ENCODE results near the gene RALGAPB.

Gene RALGAPB

DNA sequence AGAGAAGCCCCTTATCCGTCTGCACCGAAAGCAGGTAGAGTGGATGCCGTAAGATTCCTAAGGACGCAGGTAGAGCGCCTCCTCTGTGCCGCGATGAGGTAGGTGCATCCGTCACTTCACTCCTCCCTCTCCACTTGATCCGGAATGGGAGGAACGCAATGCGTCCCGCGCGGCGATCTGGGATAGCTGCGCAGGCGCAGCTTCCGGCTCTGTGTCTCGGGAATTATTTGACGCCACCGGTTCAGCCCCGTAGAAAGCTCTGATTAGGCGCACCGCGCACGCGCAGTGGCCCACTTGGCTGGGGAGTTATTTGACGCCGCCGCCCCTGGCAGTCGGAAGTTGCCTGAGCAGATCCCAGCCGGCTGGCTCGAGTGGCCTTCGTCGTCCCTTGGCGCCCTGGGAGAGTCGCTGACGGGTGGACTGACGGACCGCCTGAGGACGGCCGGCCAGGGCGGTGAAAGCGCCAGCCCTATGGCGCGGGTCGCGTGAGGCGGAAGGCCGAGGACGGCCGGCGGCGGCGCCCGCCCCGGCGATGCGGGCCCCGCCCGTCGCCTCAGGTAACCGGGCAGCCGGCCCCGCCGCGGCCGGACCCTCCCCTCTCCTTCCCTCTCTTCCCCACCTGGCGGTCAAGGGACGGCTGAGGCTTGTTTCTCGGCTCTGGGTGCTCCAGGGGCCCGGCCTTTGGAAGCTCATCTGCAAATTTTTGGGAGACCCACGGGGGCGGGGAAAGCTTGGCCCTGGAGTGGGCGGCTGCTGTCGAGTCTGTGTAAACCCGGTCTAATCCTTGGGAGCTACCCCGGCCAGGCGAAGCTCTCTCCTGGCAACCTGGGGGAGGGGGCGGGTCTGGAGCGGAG, at the start of gene RALGAPB:
Gene RALGAPB (plus strand): TSS at position 331 of the 854 bp plus-strand sequence. CDS start 15,590 bp downstream, outside the sequence.
- TF ChIP-seq CTCF (IDR thresholded peaks at IDR 0.05; ENCODE audit: low read depth, low read length, missing control alignments) = peak; percentile 43

GRCh38 chr20:38423541-38423940, 49.1 kb upstream of the RALGAPB start:
- H3K4me3 ChIP-seq (ENCODE audit: low read depth, low read length) = no peak overlapping the region
- TF ChIP-seq CTCF (IDR thresholded peaks at IDR 0.05; ENCODE audit: low read depth, low read length, missing control alignments) = no peak
- DNase-seq (ENCODE audit: low read depth) = no peak

More for the DNA sequence above, at the start of gene RALGAPB:
- H3K4me3 ChIP-seq (ENCODE audit: low read depth, low read length) = peak within 1 kb of the TSS; percentile 73
- DNase-seq (ENCODE audit: low read depth) = peak; percentile 94

GRCh38 chr20:38424401-38424800, 48.2 kb upstream of the RALGAPB start:
- no peak overlapping the region for H3K4me3 ChIP-seq (ENCODE audit: low read depth, low read length)
- DNase-seq (ENCODE audit: low read depth) = no peak
- no peak for TF ChIP-seq CTCF (IDR thresholded peaks at IDR 0.05; ENCODE audit: low read depth, low read length, missing control alignments)

DNA sequence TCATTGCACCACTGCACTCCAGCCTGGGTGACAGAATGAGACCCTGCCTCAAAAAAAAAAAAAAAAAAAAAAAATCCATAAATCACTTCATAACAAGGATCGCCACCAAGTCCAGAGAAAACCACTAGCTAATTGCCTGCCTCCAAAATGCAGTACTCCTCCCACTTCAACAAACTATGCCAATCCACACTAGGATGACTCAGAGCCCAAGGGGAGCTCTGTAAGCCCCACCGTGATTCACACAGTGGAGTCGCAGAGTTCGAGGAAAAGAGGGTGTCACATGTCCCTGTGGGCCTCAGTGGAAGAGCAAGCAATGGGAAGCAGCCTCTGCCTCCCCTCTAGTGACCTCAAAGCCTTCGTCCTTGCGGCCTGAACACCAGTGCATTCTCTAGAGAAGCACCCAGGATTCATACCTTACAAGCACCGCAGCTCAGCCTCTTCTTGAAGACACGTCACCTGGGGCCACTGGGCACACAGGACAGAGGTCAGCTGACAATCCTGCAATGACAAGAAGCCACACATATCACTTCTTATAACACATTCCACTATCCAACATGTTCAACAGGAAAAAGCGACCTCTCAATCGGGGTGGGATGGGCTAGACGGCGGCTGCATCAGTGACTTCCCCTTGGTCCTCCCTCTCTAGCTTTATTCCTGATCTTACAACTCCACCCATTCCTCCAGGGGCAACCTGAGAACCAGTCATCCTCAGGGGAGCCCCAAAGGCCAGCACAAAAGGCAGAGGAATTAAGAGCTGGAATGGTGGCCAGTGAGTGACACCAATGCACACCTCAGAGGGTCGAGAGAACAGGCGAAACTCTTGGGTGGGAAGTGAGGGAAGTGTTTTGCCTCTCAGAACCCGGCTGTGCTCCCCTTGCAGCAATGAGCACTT, 46.4 kb upstream of the RALGAPB start:
- DNase-seq (ENCODE audit: low read depth) = no peak
- TF ChIP-seq CTCF (IDR thresholded peaks at IDR 0.05; ENCODE audit: low read depth, low read length, missing control alignments) = no peak

DNA sequence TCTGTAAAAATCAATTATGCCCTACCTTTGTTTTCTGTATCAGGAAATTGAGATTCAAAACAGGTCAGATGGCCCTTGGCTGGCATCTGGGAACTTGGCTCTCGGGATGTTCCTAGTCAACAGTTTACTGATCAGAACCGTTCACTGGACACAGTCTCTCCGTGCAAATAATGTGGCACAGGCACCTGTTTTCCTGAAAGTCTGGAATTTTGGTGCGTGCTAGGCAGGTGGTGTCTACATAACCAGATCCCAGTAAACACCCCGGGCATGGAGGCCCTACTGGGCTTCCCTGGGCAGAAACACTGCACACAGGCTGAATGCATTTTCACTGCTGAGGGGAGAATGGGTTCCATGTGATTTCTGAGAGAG, 45.0 kb upstream of the RALGAPB start:
- TF ChIP-seq CTCF (IDR thresholded peaks at IDR 0.05; ENCODE audit: low read depth, low read length, missing control alignments) = no peak
- H3K4me3 ChIP-seq (ENCODE audit: low read depth, low read length) = no peak overlapping the region
- DNase-seq (ENCODE audit: low read depth) = no peak

More for the DNA sequence above, 46.4 kb upstream of the RALGAPB start:
- no peak overlapping the region for H3K4me3 ChIP-seq (ENCODE audit: low read depth, low read length)

DNA sequence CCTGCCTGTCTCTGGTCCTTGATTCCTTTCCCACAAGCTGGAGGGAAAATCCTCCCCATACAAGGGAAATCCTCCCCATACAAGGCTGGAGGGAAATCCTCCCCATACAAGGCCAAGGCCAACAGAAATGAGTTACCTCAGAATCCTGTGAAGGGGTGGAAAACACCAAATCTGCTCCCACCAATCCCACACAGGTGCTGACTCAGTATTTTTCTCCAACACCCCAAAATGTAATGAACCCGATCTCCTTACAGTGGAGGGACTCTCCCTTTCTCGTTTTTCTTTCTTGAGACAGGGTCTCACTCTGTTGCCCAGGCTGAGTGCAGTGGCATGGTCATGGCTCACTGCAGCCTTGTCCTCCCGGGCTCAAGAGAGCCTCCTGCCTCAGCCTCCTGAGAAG, 43.8 kb upstream of the RALGAPB start:
- H3K4me3 ChIP-seq (ENCODE audit: low read depth, low read length) = no peak overlapping the region
- no peak for TF ChIP-seq CTCF (IDR thresholded peaks at IDR 0.05; ENCODE audit: low read depth, low read length, missing control alignments)
- no peak for DNase-seq (ENCODE audit: low read depth)
